ENCODE measurements around the gene FAM117A. TPM values are rescaled to one million over a fixed set of nuclear protein-coding genes. Genes with fewer than 3 reads are reported as not detected.
A peak's percentile ranks its signal among the peaks of the same experiment; 100 is the strongest.
"Not testable (repeated sequence)": the region's sequence is repeated elsewhere in the genome, so short reads cannot be mapped to it uniquely, and the experiment has no call there.

Gene FAM117A
- total RNA-seq, 2 experiments from 2014 or later: 16.2 to 16.4 TPM

DNA sequence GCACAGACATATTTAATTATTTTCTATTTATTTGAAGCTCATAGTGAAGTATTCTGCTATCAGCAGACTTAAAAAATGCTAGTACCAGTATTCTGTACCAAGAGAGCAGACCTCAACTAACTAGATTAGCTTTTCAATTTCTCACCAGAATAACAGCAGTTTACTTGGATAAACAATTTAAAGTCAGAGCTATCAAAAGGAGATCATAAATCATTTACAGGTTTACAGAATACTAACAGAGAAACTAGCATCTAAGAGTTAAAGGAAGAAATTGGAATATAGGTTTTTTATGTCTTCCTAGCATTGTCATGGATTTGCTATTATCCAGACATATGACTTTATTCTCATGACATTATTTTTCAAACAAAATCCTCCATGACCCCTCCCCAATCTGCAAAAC, 89.4 kb downstream of the FAM117A start:
- Mint-ChIP-seq H3K27me3 (peaks cover 12% of the 10 kb centered on the region), H3K4me3 (no peak overlapping the region), H3K36me3 (peaks cover 28% of the 10 kb centered on the region), H3K9me3 (peaks cover 4% of the 10 kb centered on the region), H3K4me1 (peaks cover 65% of the 10 kb centered on the region), H3K27ac (peak overlapping the region; percentile 99)
- DNase-seq: no peak

DNA sequence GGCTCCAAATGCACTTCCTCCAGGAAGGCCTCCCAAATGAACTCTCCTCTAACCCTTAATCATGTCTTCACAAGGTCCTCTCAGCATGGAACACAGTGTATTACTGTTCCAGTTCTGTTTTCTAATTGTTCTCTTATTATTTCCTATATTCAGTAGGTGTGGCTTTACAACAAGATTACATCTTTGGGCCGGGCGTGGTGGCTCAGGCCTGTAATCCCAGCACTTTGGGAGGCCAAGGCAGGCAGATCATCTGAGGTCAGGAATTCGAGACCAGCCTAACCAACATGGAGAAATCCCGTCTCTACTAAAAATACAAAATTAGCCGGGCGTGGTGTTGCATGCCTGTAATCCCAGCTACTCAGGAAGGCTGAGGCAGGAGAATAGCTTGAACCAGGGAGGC, 90.3 kb downstream of the FAM117A start:
- peaks cover 65% of the 10 kb centered on the region for H3K4me1 Mint-ChIP-seq
- H3K27ac Mint-ChIP-seq: not testable (repeated sequence)

DNA sequence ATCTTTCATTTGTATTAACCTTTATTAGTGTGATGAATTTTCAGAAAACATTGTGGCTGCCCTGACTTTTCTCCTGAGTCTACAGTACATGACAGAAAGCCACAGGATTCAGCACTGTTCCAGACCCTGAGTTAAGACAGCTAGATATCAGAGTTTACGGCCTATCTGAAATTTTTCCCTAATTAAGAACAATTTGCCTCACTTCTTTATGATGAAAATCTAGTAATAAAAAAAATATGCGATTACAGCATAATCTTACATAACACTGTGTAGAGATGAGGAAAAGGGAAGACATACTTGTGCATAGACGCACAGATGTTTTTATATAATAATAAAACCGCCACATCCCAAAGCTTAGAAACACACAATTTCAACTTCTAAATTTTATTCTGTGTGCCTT, 93.3 kb downstream of the FAM117A start:
- Mint-ChIP-seq H3K4me1 (peaks cover 57% of the 10 kb centered on the region), H3K36me3 (peaks cover 32% of the 10 kb centered on the region), H3K9me3 (no peaks in the 10 kb centered on the region), H3K4me3 (no peak overlapping the region), H3K27ac (no peak overlapping the region), H3K27me3 (no peaks in the 10 kb centered on the region)
- DNase-seq: no peak

More for the DNA sequence above, 90.3 kb downstream of the FAM117A start:
- Mint-ChIP-seq H3K27me3 (peaks cover 12% of the 10 kb centered on the region), H3K36me3 (peaks cover 28% of the 10 kb centered on the region)
- not testable (repeated sequence) for DNase-seq, H3K4me3 Mint-ChIP-seq, H3K9me3 Mint-ChIP-seq

DNA sequence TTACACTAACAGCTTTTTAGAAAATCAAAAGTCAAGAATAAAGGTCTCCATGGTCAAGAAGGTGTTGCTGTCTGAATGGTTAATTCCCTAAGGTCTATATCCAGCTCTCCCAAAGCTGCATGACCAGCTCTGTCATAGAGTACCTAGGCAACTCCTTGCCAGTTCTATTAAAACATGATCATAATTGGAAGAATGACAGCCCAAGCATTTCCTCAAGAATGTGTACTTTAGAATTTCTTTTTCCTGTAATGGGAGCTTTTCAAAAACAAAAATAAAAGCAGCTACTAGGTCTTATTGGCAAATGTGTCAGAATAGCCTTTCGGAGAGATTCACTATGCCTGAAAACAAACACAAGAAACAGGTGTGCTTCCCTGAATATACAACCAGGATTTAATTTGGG, 93.9 kb downstream of the FAM117A start:
- peaks cover 54% of the 10 kb centered on the region for H3K4me1 Mint-ChIP-seq
- H3K27me3 Mint-ChIP-seq: no peaks in the 10 kb centered on the region
- no peak overlapping the region for H3K4me3 Mint-ChIP-seq
- no peak overlapping the region for H3K27ac Mint-ChIP-seq
- DNase-seq: no peak
- peaks cover 25% of the 10 kb centered on the region for H3K36me3 Mint-ChIP-seq
- no peaks in the 10 kb centered on the region for H3K9me3 Mint-ChIP-seq

DNA sequence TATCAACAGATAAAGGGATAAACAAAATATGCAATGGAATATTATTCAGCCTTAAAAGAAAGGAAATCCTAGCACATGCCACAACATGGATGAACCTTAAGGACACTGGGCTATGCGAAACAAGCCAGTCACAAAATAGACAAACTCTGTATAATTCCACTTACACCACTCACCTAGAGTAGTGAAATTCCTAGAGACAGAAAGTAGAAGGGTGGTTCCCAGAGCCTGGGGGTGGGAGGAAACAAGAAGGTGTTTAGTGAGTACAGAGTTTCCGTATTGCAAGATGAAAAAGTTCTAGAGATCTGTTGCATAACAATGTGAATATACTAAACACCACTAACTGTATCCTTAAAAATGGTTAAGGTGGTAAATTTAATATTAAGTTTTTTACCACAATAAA, 96.1 kb downstream of the FAM117A start:
- no peak overlapping the region for H3K27ac Mint-ChIP-seq
- no peaks in the 10 kb centered on the region for H3K9me3 Mint-ChIP-seq
- no peaks in the 10 kb centered on the region for H3K27me3 Mint-ChIP-seq
- peaks cover 16% of the 10 kb centered on the region for H3K36me3 Mint-ChIP-seq
- DNase-seq: no peak
- no peak overlapping the region for H3K4me3 Mint-ChIP-seq
- peaks cover 53% of the 10 kb centered on the region for H3K4me1 Mint-ChIP-seq

DNA sequence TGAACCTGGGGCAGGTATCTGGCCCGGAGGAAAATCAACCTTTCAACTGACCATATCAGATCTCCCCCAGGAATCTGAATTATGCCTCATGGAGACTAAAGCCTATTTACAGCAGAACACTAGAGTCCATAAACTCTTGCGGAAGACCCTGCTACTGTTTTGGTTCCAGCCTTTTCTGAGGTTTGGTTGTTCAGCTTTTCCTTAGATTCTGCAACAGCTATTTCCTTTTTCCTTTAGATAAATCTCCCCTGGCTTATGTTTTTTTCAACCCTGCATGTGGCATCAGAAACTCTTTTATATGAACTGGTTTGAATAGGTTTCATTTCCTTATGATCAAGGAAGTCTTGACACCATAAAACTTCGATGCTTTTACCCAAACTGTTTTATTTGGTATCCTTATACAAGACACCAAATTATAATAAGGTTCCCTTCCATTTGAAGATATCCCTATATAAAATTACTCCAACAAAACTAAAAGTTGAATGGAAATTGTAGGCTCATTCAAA, 99.2 kb downstream of the FAM117A start:
- Mint-ChIP-seq H3K36me3 (peaks cover 21% of the 10 kb centered on the region), H3K27ac (peak overlapping the region; percentile 16)

More for the DNA sequence above, 99.2 kb downstream of the FAM117A start:
- no peak for DNase-seq
- Mint-ChIP-seq H3K4me1 (peaks cover 49% of the 10 kb centered on the region), H3K9me3 (no peaks in the 10 kb centered on the region), H3K4me3 (no peak overlapping the region), H3K27me3 (no peaks in the 10 kb centered on the region)

Other genes starting within 250 kb of the FAM117A start
- under 1 TPM; 0.10 to 0.18 TPM for gene NXPH3, start 188.3 kb downstream of the FAM117A start, total RNA-seq
- gene SPOP, start 86.0 kb downstream of the FAM117A start, total RNA-seq: 10 to 100 TPM; 56.6 to 57.7 TPM
- 10 to 100 TPM; 58.6 to 63.8 TPM for gene SLC35B1, start 56.2 kb downstream of the FAM117A start, total RNA-seq
- gene KAT7, start 24.6 kb upstream of the FAM117A start, total RNA-seq: 10 to 100 TPM; 65.9 to 67.2 TPM
- not detected for gene TAC4, start 83.9 kb upstream of the FAM117A start, total RNA-seq
- gene DLX4, start 205.1 kb upstream of the FAM117A start, total RNA-seq: under 1 TPM; 0.62 to 0.70 TPM
- gene DLX3, start 231.1 kb upstream of the FAM117A start, total RNA-seq: under 1 TPM; 0.16 to 0.19 TPM

Data from activated naive CD8-positive, alpha-beta T cell treated with anti-CD3 and anti-CD28 coated beads for 36 hours (primary cell).